ENCODE data around the gene COL4A2. TPM values are rescaled to one million over a fixed set of nuclear protein-coding genes. Genes with fewer than 3 reads are reported as not detected.

Gene COL4A2
- total RNA-seq, 1 donor from 2014 or later: 126 TPM

DNA sequence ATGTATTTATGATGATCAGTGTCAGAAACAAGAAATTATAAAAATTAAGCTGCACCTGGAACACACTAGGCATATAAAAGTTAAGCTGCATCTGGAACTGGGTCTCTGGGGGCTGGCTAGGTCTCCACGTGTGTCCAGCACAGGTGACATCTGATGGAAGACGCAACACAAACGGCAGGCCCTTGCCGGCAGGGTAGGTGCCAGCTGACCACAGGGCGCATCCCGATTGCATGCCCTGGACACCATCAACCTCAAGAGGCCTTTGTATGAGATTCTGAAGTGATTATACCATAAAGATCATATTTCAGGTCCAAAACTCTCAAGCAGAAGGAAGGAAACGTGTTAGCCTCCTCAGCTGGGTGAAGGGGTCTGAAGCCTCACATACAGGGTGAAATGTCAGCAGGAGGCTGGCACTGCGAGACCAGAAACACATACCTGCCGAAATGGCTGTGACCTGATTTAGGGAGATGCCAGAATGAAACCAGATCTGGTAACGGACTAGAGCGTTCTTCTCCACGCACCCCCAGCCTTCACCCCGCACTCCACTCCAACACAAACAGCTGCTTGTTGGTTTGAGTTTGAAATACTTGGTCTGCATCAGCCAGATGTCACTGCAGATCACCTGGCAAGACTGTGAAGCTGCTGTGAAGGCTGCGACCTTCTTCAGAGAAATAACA is 37.4 kb upstream of the COL4A2 start:
- intact Hi-C loops (cut with micrococcal nuclease): no loop called here
- ATAC-seq: no peak

DNA sequence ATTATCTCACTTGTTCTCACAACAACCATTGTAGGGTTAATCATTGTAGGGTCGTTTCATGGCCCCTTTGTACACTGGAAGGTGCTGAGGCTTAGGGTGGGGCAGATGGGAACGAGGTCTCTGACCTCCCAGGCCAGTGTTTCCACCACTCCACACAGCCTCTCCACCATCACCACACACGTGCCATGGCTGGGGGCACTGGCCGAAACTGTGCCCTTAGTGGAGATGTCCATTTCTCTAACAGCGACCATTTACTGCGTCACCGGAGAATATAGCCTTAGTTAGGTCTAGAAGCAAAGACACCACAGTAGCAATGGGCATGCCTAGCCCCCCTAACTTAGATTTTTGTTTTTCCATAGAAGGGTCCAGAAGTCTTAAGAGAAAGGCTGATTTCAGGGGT is 36.6 kb upstream of the COL4A2 start:
- intact Hi-C loops (cut with micrococcal nuclease): no loop called here
- DNase-seq: no peak

More for the DNA sequence above, 37.4 kb upstream of the COL4A2 start:
- no peak for DNase-seq

DNA sequence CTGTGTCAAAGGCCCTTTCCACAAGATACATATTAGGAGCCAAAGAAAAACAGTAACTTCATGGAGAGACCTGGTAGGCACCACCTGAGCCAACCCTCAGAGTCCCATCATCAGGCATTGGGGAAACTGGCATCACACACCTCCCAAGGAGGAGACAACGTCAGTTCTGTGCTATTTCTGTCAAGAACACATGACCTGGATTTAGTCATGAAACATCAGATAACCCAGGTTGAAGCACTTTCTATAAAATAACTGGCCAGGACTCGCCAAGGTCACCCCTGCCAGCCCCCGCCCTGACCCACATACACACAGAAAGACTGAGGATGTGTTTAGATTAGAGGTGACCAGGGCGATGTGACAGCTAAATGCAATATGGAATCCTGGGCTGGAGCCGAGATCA is 35.8 kb upstream of the COL4A2 start:
- intact Hi-C loops (cut with micrococcal nuclease): no loop called here
- ATAC-seq: peak; percentile 43
- no peak for DNase-seq

More for the DNA sequence above, 36.6 kb upstream of the COL4A2 start:
- ATAC-seq: no peak

DNA sequence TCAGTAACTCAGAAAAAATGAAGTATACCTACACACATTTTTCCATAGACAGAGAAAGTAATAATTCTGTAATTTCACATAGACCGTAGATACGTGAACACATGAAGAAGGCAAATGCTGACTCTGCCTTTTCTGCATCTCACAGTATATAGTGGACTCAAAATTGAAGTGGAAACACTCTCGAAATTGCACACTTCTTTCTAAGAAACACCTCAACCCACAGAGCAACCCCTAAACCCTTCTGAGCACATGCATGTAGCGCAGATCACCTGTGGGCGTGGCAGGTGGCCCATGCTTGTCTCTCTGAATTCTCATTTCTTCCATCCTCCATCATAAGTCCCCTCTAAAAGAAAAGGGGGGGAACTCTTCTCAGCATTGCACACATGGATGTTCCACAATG is 34.9 kb upstream of the COL4A2 start:
- DNase-seq (no peak), ATAC-seq (no peak)
- intact Hi-C loops (cut with micrococcal nuclease): no loop called here

DNA sequence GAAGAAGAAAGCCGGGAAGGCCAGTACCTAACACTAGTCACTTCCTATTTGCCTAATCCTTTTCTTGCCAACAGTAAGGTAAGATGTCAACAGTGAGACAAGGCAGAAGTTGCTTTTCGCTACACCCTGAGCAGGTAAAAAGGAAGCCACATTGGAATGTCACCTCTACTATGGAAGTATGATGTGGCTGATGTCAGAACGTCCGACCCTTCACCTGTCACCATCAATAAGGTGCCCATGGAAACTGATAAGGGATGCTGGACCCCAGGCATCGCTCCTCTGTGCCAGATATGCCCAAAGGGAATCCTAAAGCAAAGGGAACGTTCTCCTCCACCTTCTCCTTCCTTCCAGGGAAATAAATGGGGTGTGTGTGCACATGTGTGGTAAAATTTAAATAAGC is 34.4 kb upstream of the COL4A2 start:
- DNase-seq (no peak), ATAC-seq (no peak)
- intact Hi-C loops (cut with micrococcal nuclease): no loop called here

DNA sequence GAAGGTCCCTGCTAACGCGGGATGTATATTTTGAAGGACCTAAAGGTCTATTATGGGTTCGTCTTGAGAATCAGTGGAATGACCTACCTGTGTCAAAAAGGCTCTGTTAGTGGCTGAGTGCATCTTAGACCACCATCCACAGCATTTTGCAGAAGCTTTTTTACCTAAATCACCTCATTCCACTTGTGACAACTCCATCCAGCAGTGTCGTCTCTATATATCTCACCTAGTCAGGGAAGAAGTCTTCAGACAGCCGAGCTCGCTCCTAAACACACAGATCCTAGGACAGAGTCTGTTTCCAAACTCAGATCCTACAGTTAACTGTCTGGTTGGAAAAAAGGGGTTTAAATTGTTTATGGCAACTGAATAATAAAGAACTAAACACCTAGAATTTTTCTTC is 33.8 kb upstream of the COL4A2 start:
- no peak for DNase-seq
- intact Hi-C loops (cut with micrococcal nuclease): no loop called here
- ATAC-seq: no peak

DNA sequence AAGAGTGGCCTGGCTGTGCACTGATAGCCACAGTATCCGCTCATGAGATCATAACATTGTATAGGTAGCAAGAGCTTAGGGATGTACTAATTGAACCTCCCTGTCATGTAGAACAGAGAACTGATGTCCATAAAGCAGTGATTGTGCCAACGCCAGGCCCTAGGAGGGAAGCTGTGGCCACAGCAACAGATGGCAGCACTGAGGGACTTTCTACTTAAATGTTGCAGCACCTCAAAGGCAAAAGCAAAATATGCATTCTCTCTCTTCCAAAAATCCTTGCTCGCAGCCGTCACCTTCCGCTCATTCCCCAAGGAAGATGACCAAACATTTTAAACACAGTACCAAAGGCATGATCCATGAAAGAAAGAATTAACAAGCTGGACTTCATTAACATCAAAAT is 32.4 kb upstream of the COL4A2 start:
- DNase-seq (no peak), ATAC-seq (peak; percentile 37)
- intact Hi-C loops (cut with micrococcal nuclease): no loop called here

DNA sequence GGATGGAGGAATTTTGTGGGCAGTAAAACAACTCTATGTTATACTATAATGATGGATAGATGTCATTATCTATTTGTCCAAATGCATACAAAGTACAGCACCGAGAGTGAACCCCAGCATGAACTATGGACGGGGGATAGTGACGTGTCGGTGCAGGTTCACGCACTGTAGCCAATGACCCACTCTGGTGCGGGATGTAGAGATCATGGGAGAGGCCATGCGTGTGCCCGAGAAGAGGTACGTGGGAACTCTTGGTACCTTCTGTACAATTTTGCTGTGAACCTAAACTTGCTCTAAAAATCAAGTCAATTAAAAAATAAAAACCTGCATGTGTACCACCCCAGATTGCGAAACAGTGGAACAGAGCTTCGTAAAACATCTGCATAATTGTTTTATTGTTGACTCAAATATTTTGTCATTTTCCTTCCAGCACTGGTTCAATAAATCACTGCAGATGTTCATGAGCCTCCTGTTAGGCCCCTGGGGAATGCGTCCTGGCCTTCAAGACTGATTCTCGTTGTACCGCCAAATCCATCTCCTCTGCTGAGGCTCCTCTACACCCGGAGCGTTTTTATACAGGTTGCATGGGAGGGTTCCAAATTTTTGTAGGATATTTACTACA is 31.0 kb upstream of the COL4A2 start:
- intact Hi-C loops (cut with micrococcal nuclease): no loop called here
- peak; percentile 69 for ATAC-seq

DNA sequence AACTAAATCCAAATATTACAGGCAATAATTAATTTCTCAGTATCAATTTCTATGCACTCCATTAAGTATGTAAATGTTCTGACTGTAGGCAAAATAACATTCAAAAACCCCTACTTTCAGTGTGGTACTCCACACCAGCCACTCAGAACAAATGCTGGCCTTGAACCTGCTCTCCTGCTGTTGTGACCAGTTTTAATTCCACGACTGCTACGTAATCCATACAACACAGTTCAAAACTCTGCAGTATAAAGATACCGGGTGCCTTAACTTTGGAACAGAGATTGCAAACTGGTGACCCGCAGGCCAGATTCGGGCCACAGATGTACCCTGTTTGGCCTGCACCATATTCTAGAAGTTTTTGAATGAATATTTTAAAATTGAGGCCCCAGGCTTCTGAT is 30.5 kb upstream of the COL4A2 start:
- ATAC-seq: peak; percentile 32
- DNase-seq: no peak

More for the DNA sequence above, 31.0 kb upstream of the COL4A2 start:
- peak; percentile 74 for DNase-seq

DNA sequence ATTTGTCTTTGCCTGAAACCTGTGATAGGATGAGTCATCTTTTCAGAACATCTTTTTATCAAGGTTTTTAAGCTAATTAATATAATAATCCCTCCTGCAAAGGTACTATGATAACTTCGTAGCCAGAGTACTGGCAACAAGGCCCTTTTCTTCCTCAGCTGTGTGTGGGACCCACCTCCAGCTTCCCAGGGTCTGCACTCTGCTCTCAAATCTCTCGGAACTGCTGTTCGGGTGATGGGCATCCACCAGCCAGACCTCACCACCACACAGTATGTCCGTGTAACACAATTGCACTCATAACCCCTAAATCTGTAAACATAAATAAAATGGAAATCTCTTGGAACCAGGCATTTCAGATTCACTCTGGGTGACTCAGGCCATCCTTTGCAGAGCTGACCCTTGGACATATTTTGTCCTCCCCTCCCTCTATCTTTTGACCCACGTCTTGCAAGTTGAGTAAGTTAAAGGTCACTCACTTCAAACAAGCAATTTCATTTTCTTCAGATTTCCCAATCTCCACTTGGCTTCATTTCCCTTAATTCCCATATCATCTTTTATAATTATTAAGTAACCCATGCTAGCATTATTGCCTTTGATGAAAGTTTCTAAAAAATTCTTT is 29.6 kb upstream of the COL4A2 start:
- no peak for DNase-seq
- no peak for ATAC-seq
- intact Hi-C loops (cut with micrococcal nuclease): no loop called here

More for the DNA sequence above, 30.5 kb upstream of the COL4A2 start:
- intact Hi-C loops (cut with micrococcal nuclease): no loop called here

DNA sequence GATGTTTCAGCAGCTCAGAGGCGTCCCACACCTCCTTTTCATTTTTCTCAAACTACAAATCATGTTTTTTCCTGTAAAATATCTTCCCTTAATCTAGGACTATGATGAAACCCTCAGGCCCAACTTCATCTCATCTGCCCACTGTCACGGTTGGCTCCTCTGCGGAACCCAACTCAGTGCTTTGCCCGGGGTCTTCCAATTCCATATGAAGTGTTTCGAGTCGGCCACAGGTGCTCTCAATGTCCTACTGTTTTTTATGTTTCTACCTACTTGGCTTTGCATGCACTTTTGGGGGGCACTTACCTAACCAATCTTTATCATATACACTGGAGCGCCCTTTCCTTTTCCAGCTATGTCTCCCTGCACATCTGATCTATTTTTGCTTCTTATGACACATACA is 28.2 kb upstream of the COL4A2 start:
- DNase-seq (no peak), ATAC-seq (no peak)
- intact Hi-C loops (cut with micrococcal nuclease): no loop called here

DNA sequence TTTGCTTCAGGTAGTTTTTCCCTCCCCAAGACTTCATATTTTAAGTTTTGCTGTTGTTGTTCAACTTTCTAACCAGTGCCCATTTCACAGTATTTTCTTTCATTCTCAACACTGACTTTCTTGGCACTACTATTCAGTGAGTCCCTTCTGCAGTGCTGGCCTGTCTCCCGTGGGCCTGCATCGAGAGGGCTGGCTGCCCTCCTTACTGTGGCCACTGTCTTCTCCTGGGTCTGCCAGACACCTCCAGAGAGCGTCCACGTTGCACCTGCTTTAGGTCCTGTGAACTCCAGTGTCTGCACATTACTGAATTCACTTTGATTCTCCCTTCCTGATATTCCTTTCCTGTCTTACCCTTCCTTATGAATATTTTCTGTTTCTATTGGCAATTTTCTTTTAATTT is 27.4 kb upstream of the COL4A2 start:
- ATAC-seq: no peak
- intact Hi-C loops (cut with micrococcal nuclease): no loop called here
- DNase-seq: no peak

DNA sequence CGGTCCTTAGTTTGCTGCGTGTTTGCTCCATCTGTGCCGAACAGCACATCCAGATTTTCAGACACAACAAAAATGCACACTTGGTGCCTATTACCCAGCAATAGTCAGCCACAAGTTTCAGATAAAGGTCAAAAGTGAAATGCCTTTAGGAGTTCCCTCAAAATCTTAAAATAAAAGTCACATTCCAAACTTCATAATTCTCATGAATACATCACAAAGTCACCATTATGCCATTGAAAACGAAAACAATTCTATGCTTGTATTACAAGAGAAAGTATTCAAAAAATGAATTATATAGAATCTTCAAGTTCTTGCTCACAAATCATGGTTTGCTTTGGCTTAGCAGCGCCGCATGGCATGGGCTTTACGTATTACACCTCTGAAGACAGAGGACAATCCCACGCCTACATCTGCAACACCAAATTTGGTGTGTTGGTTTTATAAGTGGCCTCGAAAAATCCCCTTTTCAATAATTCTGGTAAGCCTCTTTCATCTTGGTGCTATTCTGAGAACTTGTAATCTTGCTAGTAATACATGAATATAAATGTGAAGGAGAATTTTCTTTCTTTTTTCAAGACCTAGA is 26.8 kb upstream of the COL4A2 start:
- ATAC-seq (no peak), DNase-seq (no peak)
- intact Hi-C loops (cut with micrococcal nuclease): no loop called here

DNA sequence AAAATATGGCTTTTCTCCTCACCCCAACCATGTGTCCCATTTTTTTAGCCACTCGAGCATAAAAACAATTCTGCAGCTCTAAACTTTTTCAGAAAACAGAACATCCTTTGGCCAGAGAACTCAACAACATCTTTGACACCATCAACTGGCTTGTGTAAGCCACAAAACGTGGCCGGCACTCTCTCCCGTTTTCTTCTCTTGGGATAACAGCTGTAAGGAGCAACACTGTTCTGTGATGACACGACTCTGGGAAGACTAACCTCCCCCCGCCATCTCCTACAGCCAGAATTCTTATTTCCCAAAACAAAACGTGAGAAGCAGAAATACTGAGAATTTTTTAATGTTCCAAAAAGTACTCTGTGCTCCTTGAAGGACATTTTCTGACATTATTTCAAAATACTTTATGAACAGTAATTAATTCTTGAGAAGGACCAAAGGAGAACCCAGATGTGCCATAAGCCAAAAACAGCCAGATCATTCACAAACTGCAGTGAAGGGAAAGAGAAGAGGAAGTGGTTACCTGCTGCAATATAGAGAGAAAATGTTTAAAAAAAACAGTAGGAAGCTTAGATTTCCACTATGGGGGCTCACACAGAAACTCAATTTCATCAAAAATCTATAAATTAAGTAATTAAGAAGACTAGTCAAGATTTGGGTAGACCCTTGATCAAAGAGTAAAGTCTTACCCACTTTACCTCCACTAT is 25.9 kb upstream of the COL4A2 start:
- DNase-seq: peak; percentile 74
- intact Hi-C loops (cut with micrococcal nuclease): no loop called here

DNA sequence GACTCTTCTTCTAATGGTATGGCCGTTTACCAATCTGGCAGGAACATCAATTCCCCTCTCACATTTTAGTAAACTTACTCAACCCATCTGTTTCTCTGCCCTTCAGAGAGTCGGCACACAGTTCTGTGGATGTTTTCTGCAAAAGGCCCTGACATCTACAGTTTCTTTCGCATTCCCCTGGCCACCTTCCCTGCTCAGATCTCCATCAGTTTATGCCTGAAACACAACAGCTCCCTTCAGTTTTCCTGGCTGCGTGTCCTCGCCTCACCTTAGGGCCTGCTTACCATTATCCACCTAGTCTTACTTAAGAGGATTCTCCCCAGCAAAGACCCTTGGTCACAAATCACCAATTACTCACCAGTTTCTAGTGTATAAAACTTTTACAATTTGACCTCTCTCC is 25.3 kb upstream of the COL4A2 start:
- no peak for DNase-seq
- intact Hi-C loops (cut with micrococcal nuclease): no loop called here
- no peak for ATAC-seq

More for the DNA sequence above, 25.9 kb upstream of the COL4A2 start:
- ATAC-seq: peak; percentile 84

DNA sequence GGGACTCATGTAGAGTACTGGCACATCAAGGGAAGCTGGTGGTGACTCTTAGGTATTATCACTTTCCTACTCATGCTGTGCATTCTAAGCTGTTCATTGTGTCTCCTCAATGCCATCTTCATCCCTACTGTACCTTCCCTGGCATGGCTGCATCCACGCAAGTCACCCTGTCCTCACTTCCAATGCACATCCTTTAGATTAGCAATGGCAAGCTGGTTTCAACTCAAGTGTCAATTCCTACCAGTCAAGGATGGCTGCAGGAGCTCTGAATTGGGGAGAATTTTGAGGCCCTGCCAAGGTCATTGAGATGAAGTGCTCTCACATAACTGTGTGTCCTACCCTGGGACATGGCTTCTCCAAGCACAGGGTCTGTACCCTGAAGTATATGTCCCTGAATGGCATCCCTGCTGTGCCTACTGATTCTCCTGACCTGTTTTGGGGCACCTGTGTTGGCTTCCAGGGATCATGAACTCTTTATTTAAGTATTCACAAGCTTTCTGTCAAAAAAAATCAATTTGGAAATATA is 24.7 kb upstream of the COL4A2 start:
- ATAC-seq (peak; percentile 10), DNase-seq (no peak)
- intact Hi-C loops (cut with micrococcal nuclease): no loop called here

DNA sequence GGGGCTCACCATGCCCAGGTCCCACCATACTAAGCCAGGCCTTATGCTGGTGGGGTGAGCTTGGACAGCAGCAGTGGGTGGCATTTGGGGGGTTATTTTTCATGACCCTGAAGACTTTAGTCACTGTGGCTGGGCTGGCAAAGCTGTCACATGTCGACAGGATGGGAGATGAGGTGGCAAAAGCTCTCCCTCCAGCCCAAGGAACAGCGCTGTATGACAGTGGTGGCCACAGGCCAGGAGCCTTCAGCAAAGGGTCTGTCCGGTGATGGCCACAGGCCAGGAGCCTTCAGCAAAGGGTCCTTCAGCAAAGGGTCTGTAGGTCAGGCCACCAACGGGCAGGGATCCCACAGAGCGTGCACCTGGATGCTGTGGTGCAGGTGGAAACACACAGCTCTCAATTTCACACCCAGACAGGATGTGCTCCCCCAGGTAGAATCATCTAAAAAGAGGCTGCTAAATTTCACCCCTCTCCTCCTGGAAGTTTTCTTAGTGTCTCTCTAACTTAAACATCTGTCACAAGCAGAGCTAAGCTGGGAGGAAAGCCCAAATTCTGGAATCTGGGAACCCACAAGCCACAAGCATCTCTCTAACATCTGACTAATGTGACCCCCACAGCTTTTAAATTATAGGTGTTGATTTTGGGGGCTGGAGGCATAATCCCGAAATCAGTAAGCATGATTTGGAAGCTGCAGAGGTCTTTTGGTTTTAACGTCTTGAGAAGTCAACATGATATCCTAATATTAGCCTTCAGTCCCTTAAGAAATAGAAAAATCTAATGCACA is 23.2 kb upstream of the COL4A2 start:
- intact Hi-C loops (cut with micrococcal nuclease): no loop called here
- DNase-seq (no peak), ATAC-seq (no peak)

DNA sequence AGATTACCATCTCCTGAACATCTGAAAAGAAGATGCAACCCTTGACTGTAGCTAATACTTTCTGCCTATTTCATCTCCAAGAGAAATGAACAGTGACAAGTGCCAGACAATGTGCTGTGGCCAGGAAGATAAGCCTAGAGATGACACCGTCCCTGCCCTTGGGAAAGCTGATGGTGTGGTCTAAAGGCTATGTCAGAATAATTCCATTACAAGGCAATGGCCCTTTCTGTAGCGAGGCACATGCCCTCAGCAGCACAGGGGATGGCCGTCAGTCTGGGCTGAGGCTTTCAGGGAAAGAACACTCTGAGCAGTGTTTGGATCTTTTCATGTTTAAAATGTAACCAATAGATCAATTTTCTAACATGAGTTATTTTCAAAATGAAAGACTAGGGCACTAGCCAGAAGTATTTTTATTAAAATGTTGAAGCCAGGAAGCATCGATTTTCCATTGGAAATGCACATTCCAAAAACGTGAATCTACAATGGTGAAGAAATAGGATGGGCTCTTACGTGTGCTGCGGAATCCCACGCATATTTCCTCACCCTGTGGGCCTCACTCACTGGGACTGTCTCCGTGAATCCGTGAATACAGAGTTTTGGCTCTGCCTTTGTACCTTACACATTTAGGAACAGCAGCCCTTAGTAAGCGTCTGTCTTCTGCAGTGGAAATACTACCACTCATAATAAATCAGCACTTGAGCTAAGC is 22.2 kb upstream of the COL4A2 start:
- no peak for ATAC-seq
- intact Hi-C loops (cut with micrococcal nuclease): no loop called here
- DNase-seq: no peak

Measured in left ventricle myocardium superior (tissue), 1 donor.